HG03354 (cell line): ENCODE measurements around the gene TOX2.

Experiments used
- ATAC-seq: cut with Tn5 transposase; IDR thresholded peaks from one replicate; pipeline ENCODE4 v1.9.1; 2021; ENCODE audit warnings: mild to moderate bottlenecking; ENCODE audit not compliant: unreplicated experiment, poor library complexity, severe bottlenecking

The TOX2 gene

GRCh38 chr20:44068316-44069201 lies 153.9 kb downstream of the TOX2 start:
- peak; percentile 17 for ATAC-seq

- ATAC-seq = peak; percentile 63
Measured at GRCh38 chr20:44069203-44070011, 154.8 kb downstream of the TOX2 start.

- no peak for ATAC-seq
Measured at GRCh38 chr20:44070139-44070900, 155.7 kb downstream of the TOX2 start.

GRCh38 chr20:44071057-44071456 lies 156.4 kb downstream of the TOX2 start:
- no peak for ATAC-seq

GRCh38 chr20:44071526-44072111 lies 157.0 kb downstream of the TOX2 start:
- no peak for ATAC-seq

GRCh38 chr20:44072384-44072783 lies 157.7 kb downstream of the TOX2 start:
- peak; percentile 52 for ATAC-seq

- ATAC-seq = no peak
Measured at GRCh38 chr20:44073011-44073674, 158.5 kb downstream of the TOX2 start.

GRCh38 chr20:44073675-44074071 lies 159.0 kb downstream of the TOX2 start:
- no peak for ATAC-seq

GRCh38 chr20:44074252-44075151 lies 159.8 kb downstream of the TOX2 start:
- ATAC-seq = no peak

- ATAC-seq = no peak
Measured at GRCh38 chr20:44075191-44075949, 160.7 kb downstream of the TOX2 start.

GRCh38 chr20:44075950-44076232 lies 161.2 kb downstream of the TOX2 start:
- no peak for ATAC-seq

GRCh38 chr20:44079291-44079690 lies 164.6 kb downstream of the TOX2 start:
- ATAC-seq = no peak

- no peak for ATAC-seq
Measured at GRCh38 chr20:44080064-44080463, 165.4 kb downstream of the TOX2 start.

- peak; percentile 83 for ATAC-seq
Measured at GRCh38 chr20:44080646-44081267, 166.1 kb downstream of the TOX2 start.

GRCh38 chr20:44081476-44081875 lies 166.8 kb downstream of the TOX2 start:
- ATAC-seq = no peak

- ATAC-seq = no peak
Measured at GRCh38 chr20:44081888-44082287, 167.2 kb downstream of the TOX2 start.

- no peak for ATAC-seq
Measured at GRCh38 chr20:44083220-44083933, 168.7 kb downstream of the TOX2 start.
